ENCODE results near the gene TTC7B.

Gene TTC7B

GRCh38 chr14:90803249-90803648 lies 13.0 kb downstream of the TTC7B start:
- H3K27me3 ChIP-seq (ENCODE audit: insufficient read depth, poor library complexity, severe bottlenecking): no peaks in the 10 kb centered on the region
- DNase-seq (ENCODE audit: low read depth in 1 of 2, low spot score in 1 of 2): no peak
- no peak overlapping the region for H3K4me3 ChIP-seq (replicated peaks; ENCODE audit: insufficient read depth, low read length)
- TF ChIP-seq POLR2AphosphoS5 (IDR thresholded peaks at IDR 0.05; ENCODE audit: low read depth) (no peak), CTCF (IDR thresholded peaks at IDR 0.05; ENCODE audit: insufficient read depth, low read length) (no peak)
- TF ChIP-seq, protein P1, sequence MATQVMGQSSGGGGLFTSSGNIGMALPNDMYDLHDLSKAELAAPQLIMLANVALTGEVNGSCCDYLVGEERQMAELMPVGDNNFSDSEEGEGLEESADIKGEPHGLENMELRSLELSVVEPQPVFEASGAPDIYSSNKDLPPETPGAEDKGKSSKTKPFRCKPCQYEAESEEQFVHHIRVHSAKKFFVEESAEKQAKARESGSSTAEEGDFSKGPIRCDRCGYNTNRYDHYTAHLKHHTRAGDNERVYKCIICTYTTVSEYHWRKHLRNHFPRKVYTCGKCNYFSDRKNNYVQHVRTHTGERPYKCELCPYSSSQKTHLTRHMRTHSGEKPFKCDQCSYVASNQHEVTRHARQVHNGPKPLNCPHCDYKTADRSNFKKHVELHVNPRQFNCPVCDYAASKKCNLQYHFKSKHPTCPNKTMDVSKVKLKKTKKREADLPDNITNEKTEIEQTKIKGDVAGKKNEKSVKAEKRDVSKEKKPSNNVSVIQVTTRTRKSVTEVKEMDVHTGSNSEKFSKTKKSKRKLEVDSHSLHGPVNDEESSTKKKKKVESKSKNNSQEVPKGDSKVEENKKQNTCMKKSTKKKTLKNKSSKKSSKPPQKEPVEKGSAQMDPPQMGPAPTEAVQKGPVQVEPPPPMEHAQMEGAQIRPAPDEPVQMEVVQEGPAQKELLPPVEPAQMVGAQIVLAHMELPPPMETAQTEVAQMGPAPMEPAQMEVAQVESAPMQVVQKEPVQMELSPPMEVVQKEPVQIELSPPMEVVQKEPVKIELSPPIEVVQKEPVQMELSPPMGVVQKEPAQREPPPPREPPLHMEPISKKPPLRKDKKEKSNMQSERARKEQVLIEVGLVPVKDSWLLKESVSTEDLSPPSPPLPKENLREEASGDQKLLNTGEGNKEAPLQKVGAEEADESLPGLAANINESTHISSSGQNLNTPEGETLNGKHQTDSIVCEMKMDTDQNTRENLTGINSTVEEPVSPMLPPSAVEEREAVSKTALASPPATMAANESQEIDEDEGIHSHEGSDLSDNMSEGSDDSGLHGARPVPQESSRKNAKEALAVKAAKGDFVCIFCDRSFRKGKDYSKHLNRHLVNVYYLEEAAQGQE (IDR thresholded peaks at IDR 0.05; ENCODE audit: insufficient replicate concordance, low read depth): no peak
- H3K27ac ChIP-seq (replicated peaks): no peak overlapping the region

DNA sequence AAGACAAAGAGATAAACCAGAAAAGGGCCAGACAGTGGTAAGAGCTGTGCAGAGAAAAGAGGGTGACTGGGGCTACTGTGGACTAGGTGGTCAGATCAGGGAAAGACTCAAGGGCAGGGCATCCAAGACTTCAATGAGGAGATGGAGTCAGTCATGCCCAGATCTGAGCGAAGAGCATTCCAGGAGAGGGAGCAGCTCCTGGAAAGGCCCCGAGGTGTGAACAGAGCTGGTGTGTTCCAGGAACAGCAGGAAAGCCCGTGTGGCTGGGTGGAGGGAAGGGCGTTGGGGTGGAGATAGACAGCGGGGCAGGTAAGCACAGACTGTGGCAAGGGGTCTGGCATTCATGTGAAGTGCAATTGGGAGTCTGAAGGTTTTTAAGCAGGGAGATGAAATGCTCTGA lies 16.8 kb downstream of the TTC7B start:
- no peak for DNase-seq (ENCODE audit: low read depth in 1 of 2, low spot score in 1 of 2)
- H3K4me3 ChIP-seq (replicated peaks; ENCODE audit: insufficient read depth, low read length): no peak overlapping the region
- TF ChIP-seq POLR2AphosphoS5 (IDR thresholded peaks at IDR 0.05; ENCODE audit: low read depth): no peak
- TF ChIP-seq SPI1 (IDR thresholded peaks at IDR 0.05; ENCODE audit: borderline replicate concordance, low read depth): no peak
- TF ChIP-seq GABPA (IDR thresholded peaks at IDR 0.05; ENCODE audit: low read depth): no peak
- TF ChIP-seq CTCF (IDR thresholded peaks at IDR 0.05; ENCODE audit: insufficient read depth, low read length): no peak
- TF ChIP-seq, protein P1 (IDR thresholded peaks at IDR 0.05; ENCODE audit: insufficient replicate concordance, low read depth): no peak
- no peaks in the 10 kb centered on the region for H3K27me3 ChIP-seq (ENCODE audit: insufficient read depth, poor library complexity, severe bottlenecking)
- H3K27ac ChIP-seq (replicated peaks): no peak overlapping the region

DNA sequence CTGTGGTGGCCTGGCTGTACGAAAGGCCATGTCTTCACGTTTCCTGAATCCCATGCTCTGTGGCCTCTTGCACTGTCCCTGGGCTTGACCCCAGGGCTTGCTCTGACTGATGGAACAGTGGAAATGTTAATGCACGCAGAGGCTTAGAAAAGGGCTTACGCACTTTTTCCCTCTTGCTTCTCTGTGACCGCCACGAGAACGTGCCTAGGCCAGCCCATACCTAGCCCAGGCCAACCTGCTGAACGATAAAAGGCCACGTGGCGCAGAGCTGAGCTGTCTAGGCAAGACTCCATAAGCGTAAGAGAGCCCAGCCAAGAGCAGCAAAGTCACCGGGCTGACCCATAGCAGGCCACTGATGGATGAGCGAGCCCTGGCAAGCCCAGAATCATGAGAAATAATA lies 18.3 kb downstream of the TTC7B start:
- no peak overlapping the region for H3K27ac ChIP-seq (replicated peaks)
- H3K4me3 ChIP-seq (replicated peaks; ENCODE audit: insufficient read depth, low read length): no peak overlapping the region
- no peak for TF ChIP-seq CTCF (IDR thresholded peaks at IDR 0.05; ENCODE audit: insufficient read depth, low read length)
- TF ChIP-seq POLR2AphosphoS5 (IDR thresholded peaks at IDR 0.05; ENCODE audit: low read depth): no peak
- no peak for TF ChIP-seq SPI1 (IDR thresholded peaks at IDR 0.05; ENCODE audit: borderline replicate concordance, low read depth)
- no peak for TF ChIP-seq GABPA (IDR thresholded peaks at IDR 0.05; ENCODE audit: low read depth)
- TF ChIP-seq, protein P1 (IDR thresholded peaks at IDR 0.05; ENCODE audit: insufficient replicate concordance, low read depth): no peak
- H3K27me3 ChIP-seq (ENCODE audit: insufficient read depth, poor library complexity, severe bottlenecking): no peaks in the 10 kb centered on the region
- no peak for DNase-seq (ENCODE audit: low read depth in 1 of 2, low spot score in 1 of 2)

All from HL-60 (cell line).